ENCODE data around the gene AFF3.
A peak's percentile ranks its signal among the peaks of the same experiment; 100 is the strongest.

DNA sequence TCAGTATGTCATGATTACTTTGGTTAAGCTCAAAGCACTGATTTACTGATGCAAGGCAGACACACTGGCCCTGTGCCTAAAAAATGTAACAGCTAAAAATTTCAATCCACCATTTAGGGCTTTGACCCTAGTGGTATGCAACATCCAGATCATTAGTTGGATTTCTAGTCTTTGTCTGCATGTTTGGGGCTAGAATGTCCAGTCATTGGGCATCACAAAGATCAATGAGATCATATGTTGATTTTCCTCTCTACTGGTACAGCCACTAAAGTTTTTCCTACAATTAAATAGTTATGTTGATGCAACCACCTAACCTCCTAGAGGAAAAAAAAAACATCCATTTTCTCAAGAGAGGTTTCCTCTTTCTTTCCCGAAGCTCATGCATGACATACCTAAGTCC, 599.1 kb downstream of the AFF3 start:
- TF ChIP-seq, protein P1, sequence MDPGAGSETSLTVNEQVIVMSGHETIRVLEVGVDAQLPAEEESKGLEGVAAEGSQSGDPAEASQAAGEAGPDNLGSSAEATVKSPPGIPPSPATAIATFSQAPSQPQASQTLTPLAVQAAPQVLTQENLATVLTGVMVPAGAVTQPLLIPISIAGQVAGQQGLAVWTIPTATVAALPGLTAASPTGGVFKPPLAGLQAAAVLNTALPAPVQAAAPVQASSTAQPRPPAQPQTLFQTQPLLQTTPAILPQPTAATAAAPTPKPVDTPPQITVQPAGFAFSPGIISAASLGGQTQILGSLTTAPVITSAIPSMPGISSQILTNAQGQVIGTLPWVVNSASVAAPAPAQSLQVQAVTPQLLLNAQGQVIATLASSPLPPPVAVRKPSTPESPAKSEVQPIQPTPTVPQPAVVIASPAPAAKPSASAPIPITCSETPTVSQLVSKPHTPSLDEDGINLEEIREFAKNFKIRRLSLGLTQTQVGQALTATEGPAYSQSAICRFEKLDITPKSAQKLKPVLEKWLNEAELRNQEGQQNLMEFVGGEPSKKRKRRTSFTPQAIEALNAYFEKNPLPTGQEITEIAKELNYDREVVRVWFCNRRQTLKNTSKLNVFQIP (CRISPR knock-in tag; IDR thresholded peaks at IDR 0.05; ENCODE audit: borderline replicate concordance, low read depth) = no peak
- TF ChIP-seq, protein P2, sequence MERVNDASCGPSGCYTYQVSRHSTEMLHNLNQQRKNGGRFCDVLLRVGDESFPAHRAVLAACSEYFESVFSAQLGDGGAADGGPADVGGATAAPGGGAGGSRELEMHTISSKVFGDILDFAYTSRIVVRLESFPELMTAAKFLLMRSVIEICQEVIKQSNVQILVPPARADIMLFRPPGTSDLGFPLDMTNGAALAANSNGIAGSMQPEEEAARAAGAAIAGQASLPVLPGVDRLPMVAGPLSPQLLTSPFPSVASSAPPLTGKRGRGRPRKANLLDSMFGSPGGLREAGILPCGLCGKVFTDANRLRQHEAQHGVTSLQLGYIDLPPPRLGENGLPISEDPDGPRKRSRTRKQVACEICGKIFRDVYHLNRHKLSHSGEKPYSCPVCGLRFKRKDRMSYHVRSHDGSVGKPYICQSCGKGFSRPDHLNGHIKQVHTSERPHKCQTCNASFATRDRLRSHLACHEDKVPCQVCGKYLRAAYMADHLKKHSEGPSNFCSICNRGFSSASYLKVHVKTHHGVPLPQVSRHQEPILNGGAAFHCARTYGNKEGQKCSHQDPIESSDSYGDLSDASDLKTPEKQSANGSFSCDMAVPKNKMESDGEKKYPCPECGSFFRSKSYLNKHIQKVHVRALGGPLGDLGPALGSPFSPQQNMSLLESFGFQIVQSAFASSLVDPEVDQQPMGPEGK (CRISPR knock-in tag; IDR thresholded peaks at IDR 0.05; ENCODE audit: borderline replicate concordance) = no peak
- TF ChIP-seq, protein P3, sequence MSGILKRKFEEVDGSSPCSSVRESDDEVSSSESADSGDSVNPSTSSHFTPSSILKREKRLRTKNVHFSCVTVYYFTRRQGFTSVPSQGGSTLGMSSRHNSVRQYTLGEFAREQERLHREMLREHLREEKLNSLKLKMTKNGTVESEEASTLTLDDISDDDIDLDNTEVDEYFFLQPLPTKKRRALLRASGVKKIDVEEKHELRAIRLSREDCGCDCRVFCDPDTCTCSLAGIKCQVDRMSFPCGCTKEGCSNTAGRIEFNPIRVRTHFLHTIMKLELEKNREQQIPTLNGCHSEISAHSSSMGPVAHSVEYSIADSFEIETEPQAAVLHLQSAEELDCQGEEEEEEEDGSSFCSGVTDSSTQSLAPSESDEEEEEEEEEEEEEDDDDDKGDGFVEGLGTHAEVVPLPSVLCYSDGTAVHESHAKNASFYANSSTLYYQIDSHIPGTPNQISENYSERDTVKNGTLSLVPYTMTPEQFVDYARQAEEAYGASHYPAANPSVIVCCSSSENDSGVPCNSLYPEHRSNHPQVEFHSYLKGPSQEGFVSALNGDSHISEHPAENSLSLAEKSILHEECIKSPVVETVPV (CRISPR knock-in tag; IDR thresholded peaks at IDR 0.05) = no peak
- TF ChIP-seq ISL1 (CRISPR knock-in tag; IDR thresholded peaks at IDR 0.05) (0 out of 2 replicates have a peak, but pooled peaks have one; percentile 35), BACH2 (CRISPR knock-in tag; IDR thresholded peaks at IDR 0.05; ENCODE audit: borderline replicate concordance) (no peak), ZFP3 (CRISPR knock-in tag; IDR thresholded peaks at IDR 0.05) (no peak), ARNTL (CRISPR knock-in tag; IDR thresholded peaks at IDR 0.05; ENCODE audit: borderline replicate concordance, low read depth) (no peak)
- TF ChIP-seq, protein P4, sequence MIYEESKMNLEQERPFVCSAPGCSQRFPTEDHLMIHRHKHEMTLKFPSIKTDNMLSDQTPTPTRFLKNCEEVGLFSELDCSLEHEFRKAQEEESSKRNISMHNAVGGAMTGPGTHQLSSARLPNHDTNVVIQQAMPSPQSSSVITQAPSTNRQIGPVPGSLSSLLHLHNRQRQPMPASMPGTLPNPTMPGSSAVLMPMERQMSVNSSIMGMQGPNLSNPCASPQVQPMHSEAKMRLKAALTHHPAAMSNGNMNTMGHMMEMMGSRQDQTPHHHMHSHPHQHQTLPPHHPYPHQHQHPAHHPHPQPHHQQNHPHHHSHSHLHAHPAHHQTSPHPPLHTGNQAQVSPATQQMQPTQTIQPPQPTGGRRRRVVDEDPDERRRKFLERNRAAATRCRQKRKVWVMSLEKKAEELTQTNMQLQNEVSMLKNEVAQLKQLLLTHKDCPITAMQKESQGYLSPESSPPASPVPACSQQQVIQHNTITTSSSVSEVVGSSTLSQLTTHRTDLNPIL (CRISPR knock-in tag; IDR thresholded peaks at IDR 0.05; ENCODE audit: low read depth) = no peak

All from SK-N-SH treated with all-trans-retinoic acid at 6 μM for 48 hours (cell line).